Activated CD4-positive, CD25-positive, alpha-beta regulatory T cell treated with anti-CD3 and anti-CD28 coated beads, Interleukin-2, amount 50 U/mL, for 72 hours (primary cell): ENCODE measurements around the gene TNIK.
"Not testable (repeated sequence)": the region's sequence is repeated elsewhere in the genome, so short reads cannot be mapped to it uniquely, and the experiment has no call there.

Experiments
- DNase-seq: peaks from one replicate; pipeline ENCODE4 v3.0.0; 2021

Gene TNIK

GRCh38 chr3:171248426-171249111 is 211.6 kb downstream of the TNIK start:
- DNase-seq: no peak

- DNase-seq: no peak
These were observed 214.1 kb downstream of the TNIK start for GRCh38 chr3:171245796-171246765.

- no peak for DNase-seq
These were observed 217.3 kb downstream of the TNIK start for GRCh38 chr3:171242951-171243350.

GRCh38 chr3:171242170-171242569 is 218.0 kb downstream of the TNIK start:
- DNase-seq: no peak

GRCh38 chr3:171241655-171242054 is 218.6 kb downstream of the TNIK start:
- not testable (repeated sequence) for DNase-seq

- no peak for DNase-seq
These were observed 219.7 kb downstream of the TNIK start for GRCh38 chr3:171240504-171240835.

GRCh38 chr3:171239757-171240503 is 220.3 kb downstream of the TNIK start:
- DNase-seq: no peak

GRCh38 chr3:171237009-171237385 is 223.2 kb downstream of the TNIK start:
- DNase-seq: no peak

GRCh38 chr3:171236265-171237008 is 223.8 kb downstream of the TNIK start:
- DNase-seq: no peak

- DNase-seq: no peak
These were observed 225.8 kb downstream of the TNIK start for GRCh38 chr3:171234298-171235010.

GRCh38 chr3:171231361-171231760 is 228.8 kb downstream of the TNIK start:
- DNase-seq: no peak

GRCh38 chr3:171230865-171231264 is 229.3 kb downstream of the TNIK start:
- no peak for DNase-seq

- no peak for DNase-seq
These were observed 231.0 kb downstream of the TNIK start for GRCh38 chr3:171229173-171229572.

- DNase-seq: no peak
These were observed 232.0 kb downstream of the TNIK start for GRCh38 chr3:171228240-171228639.

- DNase-seq: no peak
These were observed 232.4 kb downstream of the TNIK start for GRCh38 chr3:171227828-171228227.

GRCh38 chr3:171227359-171227758 is 232.8 kb downstream of the TNIK start:
- DNase-seq: no peak

- DNase-seq: no peak
These were observed 233.4 kb downstream of the TNIK start for GRCh38 chr3:171226794-171227193.

GRCh38 chr3:171225708-171226107 is 234.5 kb downstream of the TNIK start:
- DNase-seq: no peak

- no peak for DNase-seq
These were observed 235.0 kb downstream of the TNIK start for GRCh38 chr3:171225165-171225564.

GRCh38 chr3:171223396-171223795 is 236.8 kb downstream of the TNIK start:
- no peak for DNase-seq

GRCh38 chr3:171222995-171223394 is 237.2 kb downstream of the TNIK start:
- DNase-seq: no peak

GRCh38 chr3:171221597-171221996 is 238.6 kb downstream of the TNIK start:
- DNase-seq: no peak
